GM04503 (cell line): Measurements from ENCODE around the gene BCL11B.
"Not testable (repeated sequence)": the region's sequence is repeated elsewhere in the genome, so short reads cannot be mapped to it uniquely, and the experiment has no call there.

Source experiments
- DNase-seq: peaks from one replicate; pipeline ENCODE4 v3.0.0-alpha.2; 2012; ENCODE audit warnings: low read depth

BCL11B gene

DNA sequence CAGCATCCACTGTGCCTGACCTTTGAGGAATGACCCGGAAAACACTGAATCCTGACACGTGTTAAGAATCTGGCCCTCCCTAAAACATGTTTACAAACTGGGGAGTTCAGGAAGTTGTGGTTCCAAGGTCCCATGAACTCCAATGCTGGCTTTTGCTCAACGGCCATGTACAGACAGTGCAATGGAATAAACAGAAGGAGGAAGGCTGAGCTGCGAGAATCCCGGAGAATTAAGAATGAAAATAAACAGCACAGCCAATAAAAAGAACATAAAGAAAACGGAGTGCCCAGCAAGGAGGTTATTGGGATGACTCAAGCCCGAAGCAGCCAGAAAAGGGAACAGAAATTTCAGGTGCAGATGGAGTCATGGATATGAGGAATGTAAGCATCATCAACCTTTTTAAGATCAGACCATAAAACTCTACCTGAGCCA is 32.3 kb downstream of the BCL11B start:
- DNase-seq = no peak

DNA sequence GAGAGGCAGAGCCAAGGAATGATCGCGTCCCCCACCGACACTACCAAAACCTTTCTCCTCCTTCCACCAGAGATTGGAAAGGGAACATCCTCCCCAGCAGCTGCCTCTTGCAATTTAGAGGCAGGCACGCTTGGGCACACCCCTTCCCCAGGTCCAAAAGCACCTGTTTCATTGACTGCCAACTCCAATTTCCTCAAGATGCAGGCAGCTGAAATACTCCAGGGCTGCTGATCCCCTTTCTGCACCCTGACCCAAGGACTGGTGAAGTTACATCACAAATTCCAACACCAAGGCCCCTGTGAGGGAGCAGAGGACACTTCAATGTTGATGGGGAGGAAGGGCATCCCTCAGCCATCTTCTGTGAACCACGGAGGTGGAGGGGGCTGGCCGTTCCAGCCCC is 33.8 kb downstream of the BCL11B start:
- no peak for DNase-seq

DNA sequence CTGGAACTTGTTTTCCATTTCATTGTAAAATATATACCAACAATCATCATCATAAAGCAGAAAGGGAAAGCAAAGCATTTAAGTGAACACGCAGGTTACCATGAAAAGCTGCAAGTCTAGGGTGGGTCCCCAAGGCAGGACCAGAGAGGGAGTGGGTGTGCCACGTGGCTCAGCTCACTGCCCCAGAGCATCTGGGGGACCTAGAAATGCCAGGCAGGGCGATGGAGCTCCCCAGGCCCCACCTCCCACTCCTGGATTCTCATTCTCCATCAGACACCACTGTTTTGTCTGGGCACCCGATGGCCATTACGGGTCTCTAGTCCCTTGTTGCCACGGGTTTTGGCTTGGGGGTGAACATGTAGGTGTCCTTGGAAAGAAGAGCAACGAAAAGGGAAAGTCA is 34.7 kb downstream of the BCL11B start:
- no peak for DNase-seq

DNA sequence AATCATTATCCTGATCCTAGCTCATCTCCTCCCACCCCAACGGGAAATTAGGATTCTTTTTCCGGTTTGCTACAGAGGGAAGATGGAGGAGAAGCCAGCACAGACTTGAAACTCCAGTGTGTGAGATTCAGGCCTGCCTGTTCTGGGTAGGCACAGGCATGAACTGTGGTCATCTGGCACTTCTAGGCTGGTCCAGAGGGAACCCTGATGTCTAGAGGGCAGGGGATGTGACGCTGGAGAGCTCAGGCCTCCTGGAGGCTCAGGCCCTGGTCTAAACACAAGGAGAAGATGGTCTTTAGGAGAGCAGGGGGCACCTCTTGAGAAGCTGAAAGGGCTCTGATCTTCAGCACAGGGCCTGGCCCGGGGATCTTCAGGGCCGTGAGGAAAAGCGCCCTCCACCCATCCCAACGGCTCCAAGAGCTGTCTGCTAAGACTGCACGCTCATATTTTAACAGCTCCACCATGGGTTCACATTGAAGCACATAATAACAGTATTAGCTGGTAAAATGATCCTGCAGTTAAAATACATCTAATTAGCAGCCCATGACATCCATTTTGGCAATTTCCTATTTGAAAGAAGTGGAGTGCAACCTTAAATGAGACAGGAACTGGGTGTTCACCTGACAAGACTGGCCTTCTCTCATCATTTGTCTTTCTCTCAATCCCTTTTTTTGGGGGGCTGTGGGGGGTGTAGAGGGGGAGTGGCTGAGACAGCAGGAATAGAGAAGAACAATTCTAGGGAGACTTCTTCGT is 35.4 kb downstream of the BCL11B start:
- DNase-seq = no peak

DNA sequence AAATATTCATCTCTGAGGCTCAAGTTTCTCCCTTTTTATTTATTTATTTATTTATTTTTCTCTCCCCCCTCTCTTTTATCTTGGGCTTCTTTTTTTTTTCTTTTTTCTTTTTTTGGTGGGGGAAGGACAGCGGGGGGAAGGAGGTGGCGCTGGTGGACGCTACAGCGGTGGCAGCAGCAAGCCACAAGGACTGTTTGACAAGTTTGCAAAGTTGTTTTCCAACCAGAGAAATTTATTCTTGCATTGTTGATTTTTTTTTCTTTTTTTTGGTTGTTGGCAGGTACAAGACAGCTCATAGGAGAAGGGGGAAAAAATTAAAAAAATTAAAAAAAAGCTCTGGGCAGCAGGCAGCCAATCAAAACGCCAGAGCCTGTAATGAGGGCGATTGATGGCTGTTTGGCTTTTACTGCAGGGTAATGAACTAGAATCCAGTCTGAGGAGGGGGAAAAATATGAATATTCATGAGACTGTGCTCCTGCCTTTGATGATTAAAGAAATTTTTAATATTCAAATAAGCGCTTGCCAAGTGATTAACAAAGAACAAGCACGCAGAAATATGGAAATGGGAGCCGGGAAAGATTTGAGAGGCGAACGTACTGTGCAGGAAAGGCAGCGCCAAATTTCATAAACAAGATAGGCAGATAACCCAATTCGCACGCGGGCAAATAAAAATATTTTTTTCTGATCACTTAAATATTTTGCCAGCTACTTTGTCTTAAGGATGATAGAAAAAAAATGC is 36.2 kb downstream of the BCL11B start:
- DNase-seq = no peak

DNA sequence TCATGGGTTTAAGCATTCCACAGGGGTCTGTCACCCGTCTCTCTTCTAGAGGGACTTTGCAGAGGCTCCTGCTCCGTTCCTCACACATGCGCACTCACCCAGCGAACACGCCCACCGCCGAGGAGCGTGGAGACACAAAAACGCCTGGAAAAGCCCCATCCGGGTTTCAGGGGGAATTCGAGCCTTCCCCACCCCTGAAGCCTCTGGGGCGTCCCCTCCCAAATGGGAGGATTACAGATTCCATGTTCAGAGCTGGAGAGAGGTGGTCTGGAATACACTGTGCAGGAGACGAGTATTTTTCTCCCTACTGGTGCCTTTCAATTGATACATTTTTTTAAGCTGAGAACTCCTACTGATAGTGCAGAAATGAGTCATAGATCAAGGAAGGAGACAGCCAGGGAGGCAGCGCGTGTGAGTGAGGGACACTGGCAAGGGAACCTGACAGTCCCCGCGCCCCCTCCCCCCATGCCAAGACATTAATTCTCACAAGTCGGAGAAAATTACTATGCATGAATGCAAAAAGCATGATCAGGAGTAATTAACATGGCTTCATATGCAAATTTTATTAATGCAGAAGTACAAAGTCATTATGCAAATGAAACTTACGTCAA is 36.9 kb downstream of the BCL11B start:
- no peak for DNase-seq

DNA sequence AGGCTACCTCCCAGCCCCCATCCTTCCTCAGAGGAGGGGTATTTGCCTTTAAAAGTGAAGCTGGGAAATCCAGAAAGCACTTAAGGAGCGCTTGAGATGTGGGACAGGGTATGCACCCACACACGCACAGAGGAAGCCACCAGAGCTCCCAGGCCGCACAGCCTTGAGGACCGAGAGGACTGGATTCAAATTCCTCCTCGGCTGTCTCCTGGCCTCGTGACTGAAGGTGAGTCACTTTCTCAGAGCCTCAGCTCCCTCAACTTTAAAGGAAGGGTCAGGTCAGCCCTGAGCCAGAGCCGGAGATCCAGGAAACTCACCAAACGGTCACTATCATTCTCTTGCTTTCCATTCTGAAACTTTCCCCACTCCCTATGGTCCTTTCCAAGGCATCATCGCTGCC is 37.6 kb downstream of the BCL11B start:
- DNase-seq = no peak

DNA sequence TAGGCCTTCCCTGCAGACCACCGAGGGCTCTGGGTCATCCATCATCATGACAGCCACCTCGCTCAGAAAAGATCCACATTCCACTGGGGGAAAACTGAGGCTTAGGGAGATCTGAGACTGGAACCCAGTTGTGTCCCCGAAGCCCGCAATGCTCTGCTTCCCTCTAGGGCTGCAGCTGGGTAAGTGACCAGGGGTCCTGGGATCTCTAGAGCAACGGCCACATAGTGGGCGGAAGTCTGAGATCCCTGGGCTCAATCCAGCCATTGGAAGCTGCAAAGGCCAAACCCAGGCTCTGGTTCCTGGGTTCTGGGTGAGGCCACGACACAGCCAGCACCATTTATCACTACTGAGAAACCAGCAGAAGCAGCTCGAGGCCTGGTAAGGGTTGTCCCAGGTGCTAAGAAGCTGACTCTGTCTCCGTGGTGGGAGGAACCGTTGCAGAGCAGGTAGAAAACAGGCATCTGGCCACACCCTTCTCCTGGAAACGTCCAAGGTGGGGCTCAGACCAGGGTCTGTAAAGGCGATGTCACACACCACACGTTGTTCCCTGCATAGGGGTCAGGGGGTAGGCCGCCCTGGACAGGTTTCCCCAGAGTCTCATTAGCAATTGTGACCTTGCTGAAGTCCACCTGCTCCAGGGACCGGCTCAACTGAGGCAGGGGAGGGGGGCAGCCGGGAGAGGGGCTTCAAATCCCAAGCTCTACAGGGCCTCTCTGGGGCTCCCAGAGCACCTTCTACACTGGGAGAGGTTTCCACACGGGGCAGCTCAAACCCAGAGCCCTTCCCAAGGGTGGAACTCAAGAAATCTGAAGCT is 38.6 kb downstream of the BCL11B start:
- no peak for DNase-seq

DNA sequence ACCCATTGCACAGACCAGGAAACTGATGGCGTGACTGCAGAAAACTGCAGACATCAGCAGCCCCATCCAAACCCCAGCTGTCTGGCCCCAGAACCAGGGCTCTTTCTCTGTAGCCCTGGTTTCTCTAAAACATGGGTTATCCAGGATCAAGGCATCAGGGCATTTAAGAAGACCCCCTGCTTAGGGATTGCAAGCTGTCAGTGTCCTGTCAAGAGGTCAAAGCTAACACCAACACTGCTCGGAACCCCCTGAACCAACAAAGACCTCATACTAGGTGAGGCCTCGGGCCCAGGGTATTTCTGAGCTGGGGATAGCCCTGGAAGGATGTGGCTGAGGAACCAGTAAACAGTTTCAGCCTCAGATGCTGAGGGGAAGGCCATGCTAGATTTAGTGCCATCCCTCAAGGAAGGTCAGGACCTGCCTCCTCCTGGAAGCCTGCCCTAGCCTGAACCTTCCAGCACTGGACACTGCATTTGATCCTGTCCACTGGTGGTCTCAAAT is 39.2 kb downstream of the BCL11B start:
- DNase-seq = no peak

DNA sequence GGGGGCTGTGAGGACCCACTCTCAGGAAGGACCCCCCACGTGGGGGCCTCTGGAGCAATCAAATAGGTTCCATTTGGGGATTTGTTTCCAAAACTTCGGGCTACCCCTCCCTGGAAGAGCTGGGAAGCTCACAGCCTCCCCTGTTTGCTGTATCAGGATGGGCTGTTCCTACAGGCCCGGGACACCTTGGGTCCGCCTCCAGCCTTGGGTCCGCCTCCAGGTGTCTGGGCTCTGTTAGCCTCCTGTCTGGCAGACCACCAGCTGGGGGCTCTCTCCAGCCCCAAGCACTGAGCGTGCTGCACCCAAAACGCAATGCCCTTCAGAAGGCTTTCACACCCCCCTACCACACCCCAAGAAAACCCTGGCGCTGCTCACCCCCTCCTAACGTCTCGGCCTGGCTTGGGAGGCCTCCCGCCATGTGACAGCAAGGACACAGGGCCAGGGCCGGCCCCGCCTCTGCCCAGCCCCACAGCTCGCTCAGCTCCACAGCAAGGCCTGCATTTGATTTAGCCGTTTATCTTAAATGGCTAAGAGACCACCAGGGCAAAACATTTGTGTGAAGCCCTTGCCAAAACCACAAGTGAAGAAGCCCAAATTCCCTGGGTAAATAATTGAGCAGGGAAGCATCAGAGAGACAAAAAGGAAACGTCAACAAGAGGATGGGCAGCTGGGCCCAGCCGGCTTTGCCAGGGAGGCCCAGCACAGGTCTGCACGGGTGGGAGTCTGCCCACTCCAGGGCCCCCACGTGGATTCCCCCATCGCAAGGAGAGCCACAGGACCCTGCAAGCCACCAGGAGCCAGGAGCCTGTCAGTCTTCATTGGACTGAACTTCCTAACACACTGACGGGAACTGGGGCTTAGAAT is 39.9 kb downstream of the BCL11B start:
- no peak for DNase-seq

DNA sequence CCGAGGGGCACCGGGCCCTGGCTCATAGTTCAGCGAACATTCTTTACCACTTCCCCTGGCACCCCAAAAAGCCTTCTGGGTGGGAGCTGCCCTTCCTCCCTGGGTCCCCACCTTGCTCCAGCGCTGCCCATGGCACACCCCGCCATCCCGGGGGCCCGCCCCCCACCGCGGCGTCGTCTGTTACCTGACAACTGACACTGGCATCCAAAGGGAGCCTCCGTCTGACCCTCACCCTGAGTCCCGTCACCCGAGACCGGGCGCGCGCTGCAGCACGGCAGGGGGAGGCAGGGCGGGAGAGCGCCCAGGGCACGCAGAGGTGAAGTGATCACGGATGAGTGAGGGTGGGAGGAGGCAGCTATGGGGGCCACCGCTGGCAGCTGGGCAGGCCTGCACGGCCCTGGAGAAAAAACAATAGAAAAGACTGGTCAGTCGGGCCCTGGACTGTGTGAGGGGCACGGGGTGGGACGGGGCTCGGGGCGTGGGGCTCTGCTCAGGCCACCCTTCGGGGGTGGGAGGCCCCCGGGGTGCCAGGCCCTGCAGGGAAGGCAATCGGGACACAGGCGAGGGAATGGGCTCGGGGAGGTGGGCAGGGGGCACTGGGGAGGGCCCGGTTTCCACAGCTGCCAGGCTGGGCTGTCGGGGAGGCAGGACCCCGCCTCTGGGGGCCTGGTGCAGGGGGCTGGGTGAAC is 40.7 kb downstream of the BCL11B start:
- no peak for DNase-seq

DNA sequence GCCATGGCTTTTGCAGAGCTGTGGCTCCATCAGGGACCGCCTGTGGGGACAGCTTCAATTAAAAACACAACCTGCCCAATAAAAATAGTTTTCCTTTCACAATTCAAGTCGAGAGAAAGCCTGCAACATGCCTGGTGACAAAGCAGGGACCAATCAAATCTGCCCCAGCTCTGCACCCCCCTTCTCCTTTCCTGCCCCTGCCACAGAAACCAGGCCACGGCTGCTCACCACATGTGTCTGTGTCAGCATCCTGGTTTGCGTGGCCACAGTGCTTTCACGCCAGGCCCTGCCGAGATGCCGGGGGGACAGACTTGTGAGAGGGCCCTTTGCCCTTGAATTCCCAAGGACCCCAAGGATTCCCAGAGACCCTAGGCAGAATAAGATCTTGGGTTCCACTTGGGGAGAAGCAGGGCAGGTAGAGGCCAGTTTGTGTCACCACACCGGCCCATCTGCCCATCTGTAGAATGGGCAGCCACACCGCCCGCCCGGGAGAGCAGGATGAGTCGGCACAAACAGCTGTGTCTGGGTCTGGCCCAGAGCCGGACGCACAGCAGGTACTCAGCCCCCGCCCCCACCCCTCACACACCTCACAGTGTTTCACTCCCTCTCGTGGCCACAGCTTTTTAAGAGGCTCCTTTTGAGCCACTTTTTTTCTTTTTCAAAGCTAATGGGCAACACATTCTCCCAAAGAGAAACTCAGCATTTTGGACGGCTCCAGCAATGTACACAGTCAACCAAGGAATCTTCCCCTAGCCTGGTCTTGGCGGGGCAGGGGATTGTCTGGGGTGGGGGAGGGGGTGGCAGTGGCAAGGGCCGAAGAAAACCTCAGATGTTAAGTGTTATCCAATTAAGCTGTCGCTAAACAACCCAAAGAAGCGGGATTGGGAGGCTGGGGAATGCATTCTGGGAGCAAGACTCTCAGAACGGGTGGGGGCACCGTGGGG is 41.5 kb downstream of the BCL11B start:
- no peak for DNase-seq

DNA sequence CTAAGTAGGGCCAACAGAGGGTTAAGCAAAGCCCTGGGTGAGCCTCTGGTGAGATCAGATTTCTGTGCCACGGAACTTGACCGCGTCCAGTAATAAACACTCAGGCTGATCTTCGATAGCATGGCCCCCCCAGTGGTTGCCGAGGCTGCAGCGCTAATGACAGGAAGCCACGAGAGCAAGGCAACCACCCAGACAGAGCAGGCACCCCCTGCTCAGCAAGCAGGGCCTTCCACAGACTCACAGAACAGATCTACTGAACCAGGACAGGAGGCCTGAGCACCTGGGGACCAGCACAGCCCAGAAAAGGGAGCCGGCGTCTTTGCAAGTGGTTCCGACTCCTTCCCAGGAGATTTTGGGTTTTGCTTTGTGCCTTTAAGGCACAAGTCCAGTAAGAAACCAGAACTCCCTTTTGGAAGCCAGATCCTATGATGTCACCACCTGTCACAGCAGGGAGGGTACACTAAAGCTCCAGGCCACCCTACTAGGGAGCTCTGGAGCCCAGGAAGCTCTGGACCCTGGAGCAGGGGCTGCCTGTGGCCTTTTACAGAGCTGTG is 42.3 kb downstream of the BCL11B start:
- no peak for DNase-seq

DNA sequence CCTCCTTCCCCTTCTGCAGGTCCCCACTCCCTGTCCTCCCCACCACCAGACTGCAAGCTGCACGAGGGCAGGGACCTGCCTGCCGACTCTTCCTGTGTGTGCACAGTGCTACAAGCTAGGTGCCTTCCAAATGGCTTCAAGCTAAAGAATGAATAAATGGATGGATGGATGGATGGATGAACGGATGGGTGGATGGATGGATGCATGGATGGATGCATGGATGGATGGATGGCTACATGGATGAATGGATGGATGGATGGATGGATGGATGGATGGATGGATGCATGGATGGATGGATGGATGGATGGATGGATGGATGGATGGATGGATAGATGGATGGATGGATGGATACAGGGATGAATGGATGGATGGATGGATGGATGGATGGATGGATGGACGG is 43.2 kb downstream of the BCL11B start:
- not testable (repeated sequence) for DNase-seq

DNA sequence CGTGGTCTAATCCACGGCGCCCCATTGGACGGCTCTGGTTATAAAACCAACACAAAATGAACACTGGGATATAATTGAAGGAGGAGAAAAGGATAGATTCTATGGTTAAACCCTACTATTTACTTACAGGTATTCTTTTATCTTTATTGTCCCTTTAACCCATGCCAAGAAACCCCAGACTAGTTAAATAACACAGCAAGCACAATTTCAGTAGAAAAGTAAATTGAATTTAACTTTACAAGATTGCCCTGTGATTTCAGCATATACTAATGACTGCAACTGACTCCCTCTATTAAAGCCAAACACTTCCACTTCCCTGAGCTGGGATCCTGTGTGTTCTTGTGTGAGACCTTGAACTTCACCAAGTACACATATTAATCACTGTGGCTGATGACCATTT is 45.3 kb downstream of the BCL11B start:
- DNase-seq = no peak

DNA sequence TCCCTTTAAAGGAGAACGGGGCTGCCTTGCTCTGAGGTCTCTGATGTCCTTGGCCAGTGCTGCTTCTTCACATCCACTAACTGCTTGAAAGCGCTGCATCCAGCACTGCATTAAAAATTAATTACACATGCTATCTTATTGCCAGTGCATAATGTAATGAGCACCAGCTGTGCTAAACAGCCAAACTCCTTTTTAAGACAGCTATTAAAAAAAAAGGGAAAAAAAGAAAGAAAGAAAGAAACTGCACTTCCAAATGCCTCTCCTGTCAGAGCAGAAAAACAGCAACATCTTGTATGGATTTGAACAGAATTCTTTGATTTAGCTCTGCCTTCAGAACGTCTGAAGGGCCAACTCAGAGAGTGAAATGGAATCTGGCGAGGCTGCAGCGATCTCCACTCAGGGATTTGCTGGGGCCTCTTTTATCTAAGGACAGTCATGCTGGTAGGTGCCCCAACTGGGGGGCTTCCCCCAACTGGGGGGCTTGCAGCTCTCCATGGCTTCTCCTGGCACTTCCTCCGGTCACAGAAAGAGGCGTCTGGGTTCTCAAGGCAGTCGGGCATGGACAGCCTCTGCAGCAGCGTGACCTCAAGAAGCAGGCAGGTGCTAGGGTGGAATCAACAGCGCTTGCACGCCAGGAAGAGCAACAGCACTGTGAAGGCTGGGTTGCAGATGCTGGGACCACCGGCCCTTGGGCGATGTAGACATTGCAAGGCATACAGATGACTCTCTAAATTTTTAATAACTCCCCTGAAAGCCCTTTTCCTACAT is 46.4 kb downstream of the BCL11B start:
- no peak for DNase-seq

DNA sequence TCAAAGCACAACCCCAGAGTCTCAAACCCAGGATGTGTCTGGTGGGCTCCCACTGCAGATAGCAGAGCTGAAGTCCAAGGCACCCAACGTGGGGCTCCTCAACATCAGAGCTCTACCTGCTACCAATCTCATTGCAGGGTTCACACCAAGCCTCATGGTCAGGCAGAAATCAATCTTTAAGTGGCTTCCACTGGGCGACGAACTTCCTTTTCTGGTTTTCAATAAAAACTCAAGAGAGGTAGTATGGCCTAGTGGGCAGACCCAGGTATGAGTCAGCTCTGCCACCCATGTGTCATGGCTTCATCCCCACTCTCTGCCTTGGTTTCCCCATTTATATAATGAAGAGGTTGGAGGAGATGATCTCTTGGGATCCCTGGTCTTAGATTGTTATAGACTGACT is 47.0 kb downstream of the BCL11B start:
- no peak for DNase-seq
